Thyroid gland (tissue), 4 donors: ENCODE data around the gene KLF1. TPM values are rescaled to one million over a fixed set of nuclear protein-coding genes. Genes with fewer than 3 reads are reported as not detected.

ENCODE experiments used
- DNase-seq, 2 donors: peaks; one replicate each; pipeline ENCODE4 v3.0.0-alpha.2; 2019
- H3K27ac ChIP-seq, 3 donors: fragments of 200-600 bp; sonication (generic); 1 replicate in 2 of 3; 2 replicates in 1 of 3; pipeline ENCODE4 v1.5.1; 2016 to 2019; ENCODE audit warnings: mild to moderate bottlenecking in 1 of 3, moderate library complexity in 1 of 3
- H3K27me3 ChIP-seq: fragments of 200-600 bp; sonication (generic); one replicate; pipeline ENCODE4 v1.5.1; 2019
- H3K36me3 ChIP-seq, 2 donors: fragments of 200-600 bp; sonication (generic); one replicate each; pipeline ENCODE4 v1.5.1; 2016 to 2019
- H3K4me1 ChIP-seq, 2 donors: fragments of 200-600 bp; sonication (generic); one replicate each; pipeline ENCODE4 v1.5.1; 2017 to 2019
- H3K4me3 ChIP-seq, 3 donors: fragments of 200-600 bp; sonication (generic); replicated peaks in 1 of 3; 1 replicate in 2 of 3; 2 replicates in 1 of 3; pipeline ENCODE4 v1.5.1; 2016; ENCODE audit warnings: mild to moderate bottlenecking in 1 of 3
- H3K9me3 ChIP-seq: fragments of 200-600 bp; sonication (generic); one replicate; pipeline ENCODE4 v1.5.1; 2017
- CTCF ChIP-seq, 6 experiments: fragments of 200-600 bp in 3 of 6; fragments of 450-650 bp in 3 of 6; sonication (generic) in 3 of 6; IDR thresholded peaks; one replicate each; pipeline ENCODE4 v1.5.1; 2016 to 2019; ENCODE audit warnings: antibody characterized with exemption in 6 of 6, mild to moderate bottlenecking in 2 of 6, inconsistent platforms in 1 of 6, moderate library complexity in 1 of 6
- POLR2A ChIP-seq, 2 donors: fragments of 450-650 bp; IDR thresholded peaks; one replicate each; pipeline ENCODE4 v1.6.1; 2017; ENCODE audit warnings: antibody characterized with exemption in 2 of 2, mild to moderate bottlenecking in 2 of 2, moderate library complexity in 1 of 2
- WGBS, 2 donors: methylation state at CpG; one replicate each; pipeline ENCODE4 v1.1.5; 2017; 5-methylcytosine and 5-hydroxymethylcytosine counted together
- intact Hi-C: fragments of 100-400 bp; cut with DNase I; formaldehyde crosslinking; loops from one replicate; pipeline ENCODE4 v1.15.1; 2023
- total RNA-seq, 4 donors: library from RNA; depleted of rRNA; stranded (reverse); fragments of >200 nt; gene quantifications; one replicate each; pipeline ENCODE4 v1.2.3, GENCODE V29; 2016

KLF1 gene
- total RNA-seq, 4 donors from 2014 or later: not detected

GRCh38 chr19:12932392-12933286, 45.6 kb upstream of the KLF1 start:
- Histone ChIP-seq H3K4me1 (peaks cover 9 to 14% of the 10 kb centered on the region in 2 donors), H3K9me3 (no peaks in the 10 kb centered on the region), H3K27ac (peak overlapping the region in 2 of 3 donors; percentile 59 to 78), H3K36me3 (peaks cover 19 to 23% of the 10 kb centered on the region in 2 donors), H3K27me3 (no peaks in the 10 kb centered on the region), H3K4me3 (peak overlapping the region; percentile 34 to 92 (median 65))
- 30 to 32% methylated on average over 16 of the region's 16 CpGs for WGBS, 2 donors
- TF ChIP-seq CTCF (IDR thresholded peaks at IDR 0.05) (no peak), POLR2A (IDR thresholded peaks at IDR 0.05) (no peak)
- DNase-seq: no peak
- intact Hi-C loops: loop anchor here (10.0 kb wide), 1 partner anchor 48 kb away; the partner anchor contains the start of genes DNASE2 and KLF1

- Histone ChIP-seq H3K27me3 (no peaks in the 10 kb centered on the region), H3K4me1 (peaks cover 4 to 10% of the 10 kb centered on the region in 2 donors), H3K9me3 (no peaks in the 10 kb centered on the region), H3K4me3 (no peak overlapping the region), H3K36me3 (peaks cover 42 to 44% of the 10 kb centered on the region in 2 donors), H3K27ac (no peak overlapping the region)
- intact Hi-C loops: loop anchor here (10.0 kb wide), 1 partner anchor 45 kb away; the partner anchor contains the start of genes DNASE2 and KLF1
- WGBS, 2 donors: 95% methylated on average over 19 of the region's 19 CpGs
- no peak for DNase-seq
- TF ChIP-seq CTCF (IDR thresholded peaks at IDR 0.05) (no peak), POLR2A (IDR thresholded peaks at IDR 0.05) (no peak)
Measured at GRCh38 chr19:12930002-12930645, 43.1 kb upstream of the KLF1 start.

GRCh38 chr19:12924621-12925310, 37.8 kb upstream of the KLF1 start:
- H3K9me3 ChIP-seq: no peaks in the 10 kb centered on the region
- no peaks in the 10 kb centered on the region for H3K27me3 ChIP-seq
- DNase-seq: no peak
- H3K27ac ChIP-seq: no peak overlapping the region
- H3K4me1 ChIP-seq: no peaks in the 10 kb centered on the region
- WGBS, 2 donors: 95 to 96% methylated on average over 18 to 29 of the region's 29 CpGs
- H3K36me3 ChIP-seq: peaks cover 67 to 70% of the 10 kb centered on the region in 2 donors
- H3K4me3 ChIP-seq: no peak overlapping the region
- TF ChIP-seq POLR2A (IDR thresholded peaks at IDR 0.05) (no peak), CTCF (IDR thresholded peaks at IDR 0.05) (no peak)
- intact Hi-C loops: no loop called here

GRCh38 chr19:12922959-12923358, 36.0 kb upstream of the KLF1 start:
- H3K27me3 ChIP-seq: no peaks in the 10 kb centered on the region
- intact Hi-C loops: no loop called here
- no peak for DNase-seq
- H3K36me3 ChIP-seq: peaks cover 51 to 55% of the 10 kb centered on the region in 2 donors
- H3K27ac ChIP-seq: no peak overlapping the region
- no peak for TF ChIP-seq CTCF (IDR thresholded peaks at IDR 0.05)
- TF ChIP-seq POLR2A (IDR thresholded peaks at IDR 0.05): no peak
- H3K4me3 ChIP-seq: no peak overlapping the region
- H3K9me3 ChIP-seq: no peaks in the 10 kb centered on the region
- no peaks in the 10 kb centered on the region for H3K4me1 ChIP-seq
- WGBS, 2 donors: 96 to 98% methylated on average over 4 of the region's 4 CpGs
